CD1c-positive myeloid dendritic cell (primary cell): ENCODE results near the gene ADORA1.
A peak's percentile ranks its signal among the peaks of the same experiment; 100 is the strongest.

Experiments used
- DNase-seq: peaks from one replicate; pipeline ENCODE4 v3.0.0-alpha.2; 2016; ENCODE audit errors: extremely low spot score

Gene ADORA1

DNA sequence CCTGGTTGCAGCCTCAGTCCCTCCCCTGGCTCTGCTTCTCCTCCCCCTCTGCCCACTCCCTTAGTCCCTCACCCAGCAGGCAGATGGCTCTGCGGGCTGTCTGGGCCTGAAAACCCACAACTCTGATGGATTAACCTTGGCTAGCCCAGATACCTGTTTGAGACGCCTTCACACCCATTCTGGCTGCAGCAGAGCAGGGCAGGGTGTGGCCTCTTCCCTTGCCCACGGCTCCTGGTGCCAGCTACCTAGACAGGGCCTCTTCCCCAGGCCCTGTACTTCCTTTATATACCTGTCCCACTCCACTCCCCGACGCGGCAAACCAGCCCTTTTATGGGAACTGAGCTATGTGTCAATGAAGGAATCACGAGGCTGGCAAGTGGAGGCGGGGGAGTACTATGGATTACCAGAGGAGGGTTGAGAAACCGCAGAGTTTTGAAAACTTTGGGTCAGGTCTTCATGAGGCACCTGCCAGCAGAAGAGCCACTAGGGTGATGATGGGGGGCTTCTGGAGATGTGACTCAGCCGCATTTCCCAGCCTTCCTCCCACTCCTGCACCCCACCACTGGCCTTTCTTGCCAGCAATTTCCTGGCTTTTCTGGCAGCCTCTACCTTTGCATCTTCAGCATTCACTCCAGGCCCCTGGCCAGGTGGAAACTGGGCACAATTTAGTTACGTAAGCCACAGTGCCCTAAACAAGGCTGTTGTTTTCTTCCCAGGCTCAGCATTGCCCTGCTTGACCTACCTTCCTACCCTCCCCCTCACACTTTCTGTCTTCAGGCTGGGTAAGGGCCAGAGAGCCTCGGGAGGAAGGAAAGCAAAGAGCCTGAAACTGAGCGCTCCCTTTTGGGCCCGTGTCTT is 59.1 kb downstream of the ADORA1 start, which contains the start of gene CHI3L1:
TSS of gene CHI3L1 (minus strand) at position 259 of the 858 bp plus-strand sequence. CDS start at position 178, 81 bp downstream.
- DNase-seq: peak; percentile 70

- DNase-seq: no peak
Observed at GRCh38 chr1:203187304-203187685, 59.8 kb downstream of the ADORA1 start.

- DNase-seq: no peak
Observed at GRCh38 chr1:203187689-203188264, 60.3 kb downstream of the ADORA1 start.

- no peak for DNase-seq
Observed at GRCh38 chr1:203188686-203189232, 61.2 kb downstream of the ADORA1 start.

- DNase-seq: no peak
Observed at GRCh38 chr1:203189951-203190352, 62.4 kb downstream of the ADORA1 start.

DNA sequence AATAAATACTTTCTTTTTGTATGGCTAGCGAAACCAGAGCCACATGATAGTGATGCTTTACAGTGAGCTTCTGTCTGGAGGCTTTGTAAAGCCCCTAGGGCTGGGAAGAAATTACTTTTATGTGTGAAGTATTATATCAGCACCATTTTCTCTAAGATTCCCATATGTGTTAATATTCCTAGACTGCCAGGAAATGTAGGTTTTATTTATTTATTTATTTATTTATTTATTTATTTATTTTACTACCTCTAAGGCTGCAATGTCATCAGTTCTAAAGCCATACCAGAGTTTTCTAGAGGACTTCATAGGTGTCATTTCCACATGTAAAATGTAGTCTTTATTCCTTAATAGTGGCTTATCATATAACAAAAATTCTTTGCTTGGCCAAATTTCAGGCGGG is 63.4 kb downstream of the ADORA1 start:
- no peak for DNase-seq

- no peak for DNase-seq
Observed at GRCh38 chr1:203196371-203196770, 68.8 kb downstream of the ADORA1 start.

GRCh38 chr1:203197625-203198024 is 70.1 kb downstream of the ADORA1 start:
- DNase-seq: no peak

DNA sequence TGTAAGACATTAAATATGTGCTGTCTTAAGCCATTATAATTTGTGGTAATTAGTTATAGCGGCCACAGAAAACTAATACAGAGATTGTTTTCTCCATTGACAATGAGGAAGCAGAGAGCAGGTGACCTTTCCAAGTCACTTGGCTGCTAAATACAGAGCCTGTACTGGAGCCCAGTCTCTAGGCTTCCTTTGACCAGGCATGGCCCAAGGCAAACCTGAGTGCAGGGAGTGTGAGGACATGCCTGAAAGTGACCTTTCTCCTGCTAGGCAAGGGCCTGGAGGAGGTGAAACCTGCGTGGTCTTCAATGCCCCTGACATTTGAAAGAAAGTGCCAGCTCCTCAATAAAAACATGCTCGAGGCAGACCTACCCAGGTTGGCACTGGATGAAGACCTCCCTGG is 71.5 kb downstream of the ADORA1 start:
- DNase-seq: no peak

GRCh38 chr1:203199481-203199815 is 71.9 kb downstream of the ADORA1 start:
- DNase-seq: no peak

DNA sequence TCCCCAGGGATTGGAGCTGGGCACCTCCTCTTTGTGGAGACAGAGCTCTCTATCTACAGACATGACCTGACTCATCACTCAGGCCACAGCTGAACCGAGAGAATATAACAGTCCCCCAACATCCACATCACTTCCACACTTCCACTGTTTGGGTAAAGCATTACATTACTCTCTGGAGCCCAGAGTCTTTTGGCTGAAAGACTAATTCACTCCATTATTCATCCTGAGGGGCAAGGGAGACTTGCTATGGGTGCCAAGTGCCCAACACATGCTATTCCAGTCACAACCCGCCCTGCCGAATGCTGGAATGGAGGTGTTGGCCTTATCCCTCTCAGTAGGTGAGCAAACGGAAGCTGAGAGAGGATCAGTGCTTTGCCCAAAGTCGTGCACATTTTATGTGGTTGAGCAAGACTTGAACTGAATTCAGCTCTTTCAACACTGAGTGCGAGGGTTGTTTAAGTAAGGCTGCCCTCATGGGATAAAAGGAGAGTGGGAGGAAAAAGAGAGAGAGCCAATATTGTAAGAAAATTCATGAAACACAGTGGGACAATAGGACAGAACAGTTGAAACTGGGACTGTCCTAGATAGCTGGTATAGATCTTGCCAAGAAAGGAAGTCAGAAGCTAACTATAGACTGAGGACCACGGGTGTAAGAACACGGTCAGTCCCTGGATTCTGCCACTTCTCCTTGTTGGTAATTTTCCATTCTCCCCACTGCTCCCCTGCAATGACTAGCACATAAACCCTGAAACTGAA is 72.5 kb downstream of the ADORA1 start:
- peak; percentile 59 for DNase-seq

DNA sequence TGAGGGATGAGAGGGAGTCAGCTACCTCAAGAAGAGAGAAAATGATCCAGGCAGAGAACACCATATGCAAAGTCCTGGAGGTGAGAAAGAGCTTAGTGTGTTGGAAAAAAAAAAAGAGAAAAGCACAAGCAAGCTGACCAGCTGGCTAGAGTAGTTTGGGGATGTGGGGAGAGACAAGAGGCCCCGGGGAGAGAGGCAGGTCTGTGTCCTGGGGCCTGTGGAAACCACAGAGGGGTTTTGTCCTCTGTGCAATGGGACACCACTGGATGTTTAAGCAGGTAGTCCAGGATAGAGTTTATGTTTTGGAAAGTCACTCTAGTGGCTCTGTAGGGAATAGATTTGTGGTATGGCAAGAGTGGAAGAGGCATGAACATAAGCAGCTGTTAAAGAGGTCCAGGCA is 73.4 kb downstream of the ADORA1 start:
- no peak for DNase-seq

- DNase-seq: no peak
Observed at GRCh38 chr1:203201516-203202205, 74.1 kb downstream of the ADORA1 start.

DNA sequence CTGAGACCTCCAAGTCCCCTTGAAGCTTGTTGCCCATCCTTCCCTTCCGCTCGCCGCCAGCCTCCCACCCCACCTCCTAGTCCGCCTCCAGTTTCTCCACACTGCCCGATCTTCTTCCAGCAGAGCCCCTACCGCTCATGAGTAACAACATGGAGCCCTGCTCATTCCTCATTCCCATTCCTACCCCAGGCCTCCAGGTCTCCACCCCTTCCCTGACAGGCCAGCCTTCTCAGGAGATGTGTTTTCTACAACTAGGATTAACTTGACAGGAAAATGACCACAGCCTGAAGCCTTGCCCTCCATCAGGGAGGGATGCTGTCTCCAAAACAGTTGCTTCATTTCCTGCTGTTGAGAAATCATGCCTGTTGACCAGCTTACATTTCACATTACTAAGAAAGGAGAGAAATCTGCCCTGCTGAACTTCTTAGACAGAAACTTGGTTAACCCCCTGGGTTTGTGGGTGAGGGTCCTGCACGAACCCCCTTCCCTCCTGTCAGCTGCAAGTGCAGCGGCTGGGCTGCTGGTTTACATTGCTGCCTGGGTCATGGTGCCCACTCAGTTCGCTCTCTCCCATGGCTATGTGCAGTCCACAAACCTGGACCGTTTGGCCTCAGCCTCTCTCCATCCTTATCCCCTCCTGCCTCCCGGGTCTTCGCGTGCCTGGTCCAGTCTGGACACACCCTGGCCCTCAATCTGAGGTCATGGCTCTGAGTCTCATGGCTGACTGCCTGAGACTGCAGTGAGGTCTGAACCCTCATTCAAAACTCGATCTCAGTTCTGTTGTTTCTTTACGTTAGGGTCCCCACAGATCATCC is 75.1 kb downstream of the ADORA1 start:
- DNase-seq: peak; percentile 61

DNA sequence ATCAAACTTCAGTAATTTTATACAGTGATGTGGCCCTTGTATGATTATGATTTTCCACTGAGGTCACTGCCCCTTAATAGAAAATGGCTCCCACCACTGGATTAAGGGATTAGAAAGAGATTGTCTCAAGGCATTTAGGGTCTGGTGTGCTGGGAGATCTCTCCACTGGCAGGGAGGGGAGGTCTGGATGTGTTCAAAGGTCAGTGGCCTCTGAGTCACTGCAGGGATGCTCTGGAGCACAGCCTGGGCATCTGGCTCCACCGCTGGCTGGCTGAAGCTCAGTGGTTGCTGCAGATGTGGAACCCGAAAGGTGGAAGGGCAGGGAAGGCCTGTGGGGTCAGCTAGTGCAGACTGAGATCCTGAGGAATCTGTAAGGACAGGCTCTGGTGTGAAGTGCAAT is 77.2 kb downstream of the ADORA1 start:
- no peak for DNase-seq

- DNase-seq: no peak
Observed at GRCh38 chr1:203206129-203206687, 78.7 kb downstream of the ADORA1 start.

DNA sequence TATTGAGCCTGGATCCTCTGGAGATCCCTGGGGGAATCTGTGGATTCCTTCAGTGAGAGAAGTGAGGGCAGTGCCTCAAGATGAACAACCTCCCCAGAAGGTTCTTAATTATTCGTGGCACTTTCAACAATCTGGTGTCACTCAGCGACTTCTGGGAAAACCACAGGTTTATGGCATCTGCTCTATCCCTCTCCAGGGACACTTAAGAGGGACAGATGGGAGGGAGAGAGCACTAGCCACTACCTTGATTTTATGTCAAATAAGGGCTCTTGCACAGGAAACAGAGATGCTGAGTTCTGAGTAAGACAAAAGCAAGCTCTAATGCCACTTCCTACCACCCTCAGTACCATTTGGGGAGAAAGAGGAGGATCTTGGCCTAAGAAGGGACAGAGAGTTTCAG is 80.2 kb downstream of the ADORA1 start:
- DNase-seq: no peak

- DNase-seq: no peak
Observed at GRCh38 chr1:203208181-203208580, 80.7 kb downstream of the ADORA1 start.

- DNase-seq: no peak
Observed at GRCh38 chr1:203210350-203210749, 82.8 kb downstream of the ADORA1 start.

DNA sequence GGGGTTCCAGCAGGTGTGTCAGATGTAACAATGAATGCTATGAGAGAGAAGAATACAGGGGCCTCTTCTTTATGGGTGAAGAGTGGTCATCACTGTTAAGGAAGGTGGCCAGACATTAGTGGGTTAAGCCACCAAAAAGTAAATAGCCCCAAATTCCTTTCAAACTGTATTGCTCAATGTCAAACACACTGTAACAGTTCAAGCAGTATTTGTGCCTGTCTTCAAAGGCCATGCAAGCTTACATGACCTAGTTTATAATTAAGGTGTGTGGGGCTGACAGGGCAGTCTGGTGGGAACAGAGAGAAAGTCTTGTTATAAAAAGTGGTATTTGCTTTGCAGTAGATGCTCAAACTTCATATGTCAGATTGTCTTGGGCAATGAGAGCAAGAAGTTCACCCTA is 83.5 kb downstream of the ADORA1 start:
- no peak for DNase-seq

- DNase-seq: no peak
Observed at GRCh38 chr1:203211812-203212211, 84.3 kb downstream of the ADORA1 start.
